HUDEP-2 (cell line): ENCODE data around the gene RSPH10B.
"Not testable (repeated sequence)": the region's sequence is repeated elsewhere in the genome, so short reads cannot be mapped to it uniquely, and the experiment has no call there.

Source experiments
- DNase-seq, 76 experiments: peaks; one replicate each; lab custom pipeline; 2025; ENCODE audit not compliant: unreplicated experiment in 76 of 76; lab: John Stamatoyannopoulos, UW

Gene RSPH10B

GRCh38 chr7:5930290-5930689 is 40.2 kb downstream of the RSPH10B start:
- not testable (repeated sequence) for DNase-seq

- not testable (repeated sequence) for DNase-seq
Observed at GRCh38 chr7:5926263-5926870, 44.1 kb downstream of the RSPH10B start.

- not testable (repeated sequence) for DNase-seq
Observed at GRCh38 chr7:5924630-5925029, 45.9 kb downstream of the RSPH10B start.

GRCh38 chr7:5924180-5924579 is 46.3 kb downstream of the RSPH10B start:
- DNase-seq: not testable (repeated sequence)

GRCh38 chr7:5916529-5916928 is 54.0 kb downstream of the RSPH10B start:
- DNase-seq: not testable (repeated sequence)

GRCh38 chr7:5908835-5909234 is 61.7 kb downstream of the RSPH10B start:
- not testable (repeated sequence) for DNase-seq

- DNase-seq: not testable (repeated sequence)
Observed at GRCh38 chr7:5904726-5905125, 65.8 kb downstream of the RSPH10B start.

- not testable (repeated sequence) for DNase-seq
Observed at GRCh38 chr7:5903002-5903401, 67.5 kb downstream of the RSPH10B start.

- DNase-seq: peak in 68 of 76 experiments; percentile 2 to 70 (median 46)
Observed at GRCh38 chr7:5898480-5899224, 71.8 kb downstream of the RSPH10B start, which contains the start of gene CCZ1. TSS of gene CCZ1 (plus strand) at chr7:5898733. CDS start at chr7:5898800, 67 bp downstream.

GRCh38 chr7:5897369-5897919 is 73.0 kb downstream of the RSPH10B start:
- DNase-seq: peak in 3 of 76 experiments; percentile 5 to 11 (median 7)

- no peak for DNase-seq
Observed at GRCh38 chr7:5892498-5892897, 78.0 kb downstream of the RSPH10B start.

GRCh38 chr7:5890244-5890643 is 80.2 kb downstream of the RSPH10B start:
- not testable (repeated sequence) for DNase-seq

GRCh38 chr7:5888021-5888420 is 82.5 kb downstream of the RSPH10B start:
- DNase-seq: not testable (repeated sequence)

GRCh38 chr7:5884431-5884830 is 86.1 kb downstream of the RSPH10B start:
- DNase-seq: not testable (repeated sequence)

GRCh38 chr7:5880106-5880505 is 90.4 kb downstream of the RSPH10B start:
- DNase-seq: not testable (repeated sequence)

GRCh38 chr7:5879591-5879990 is 90.9 kb downstream of the RSPH10B start:
- not testable (repeated sequence) for DNase-seq
